Neural cell (in vitro differentiated cells): ENCODE measurements around the gene SBSN. TPM values are rescaled to one million over a fixed set of nuclear protein-coding genes. Genes with fewer than 3 reads are reported as not detected.

ENCODE experiments used
- H2AFZ ChIP-seq: fragments of 200-600, 300-800 bp; sonication (generic), shearing (Covaris generic); 2 replicates; pipeline ENCODE4 v1.6.0; 2014; ENCODE audit warnings: low read depth, mild to moderate bottlenecking, antibody characterized with exemption, low read length, moderate library complexity
- H3F3A ChIP-seq: fragments of 200-600 bp; shearing (Covaris generic); 2 replicates; pipeline ENCODE4 v1.6.1; 2016; ENCODE audit warnings: mild to moderate bottlenecking, moderate library complexity, mixed read lengths, antibody characterized with exemption, low read length; ENCODE audit not compliant: insufficient read depth, poor library complexity, severe bottlenecking
- H3K27ac ChIP-seq: fragments of 200-600, 300-800 bp; sonication (generic), shearing (Covaris generic); 2 replicates; pipeline ENCODE4 v1.5.1; 2014; ENCODE audit warnings: mild to moderate bottlenecking, low read length, moderate library complexity
- H3K27me3 ChIP-seq: fragments of 300-800, 200-600 bp; sonication (generic), shearing (Covaris generic); 2 replicates; pipeline ENCODE4 v1.6.0; 2014; ENCODE audit warnings: mild to moderate bottlenecking, low read depth, low read length, moderate library complexity; ENCODE audit not compliant: insufficient read depth
- H3K36me3 ChIP-seq: fragments of 300-800, 200-600 bp; sonication (generic), shearing (Covaris generic); 2 replicates; pipeline ENCODE4 v1.5.1; 2014; ENCODE audit warnings: mild to moderate bottlenecking, antibody characterized with exemption, low read length, moderate library complexity; ENCODE audit not compliant: insufficient read depth
- H3K4me2 ChIP-seq: fragments of 300-800, 200-600 bp; sonication (generic), shearing (Covaris generic); 2 replicates; pipeline ENCODE4 v1.6.0; 2014; ENCODE audit warnings: mild to moderate bottlenecking, low read length
- H3K4me3 ChIP-seq: fragments of 300-800, 200-600 bp; sonication (generic), shearing (Covaris generic); 2 replicates; pipeline ENCODE4 v1.5.1; 2014; ENCODE audit warnings: mild to moderate bottlenecking, low read length, moderate library complexity
- H3K79me2 ChIP-seq: fragments of 200-600 bp; shearing (Covaris generic); replicated peaks from 2 replicates; pipeline ENCODE4 v1.6.0; 2014; ENCODE audit warnings: mild to moderate bottlenecking, low read length, moderate library complexity; ENCODE audit not compliant: insufficient read depth
- H3K9ac ChIP-seq: fragments of 300-800, 200-600 bp; sonication (generic), shearing (Covaris generic); 2 replicates; pipeline ENCODE4 v1.6.1; 2016; ENCODE audit warnings: mild to moderate bottlenecking, low read length, mixed read lengths
- H3K9me2 ChIP-seq: fragments of 200-600 bp; shearing (Covaris generic); 2 replicates; pipeline ENCODE4 v1.6.1; 2016; ENCODE audit warnings: mild to moderate bottlenecking, low read length, mixed read lengths; ENCODE audit not compliant: insufficient read depth
- H3K9me3 ChIP-seq: fragments of 200-600, 300-800 bp; sonication (generic), shearing (Covaris generic); 2 replicates; pipeline ENCODE4 v1.6.1; 2016; ENCODE audit warnings: mild to moderate bottlenecking, mixed run types, low read length, moderate library complexity, mixed read lengths
- H4K20me1 ChIP-seq: fragments of 200-600 bp; shearing (Covaris generic); 2 replicates; pipeline ENCODE4 v1.6.1; 2016; ENCODE audit warnings: mild to moderate bottlenecking, mixed run types; ENCODE audit not compliant: insufficient read depth
- EP300 ChIP-seq: fragments of 450-650 bp; conservative IDR thresholded peaks from 2 replicates; pipeline ENCODE4 v1.6.1; 2014; ENCODE audit warnings: antibody characterized with exemption, mild to moderate bottlenecking, moderate library complexity; ENCODE audit not compliant: poor library complexity, severe bottlenecking
- EZH2 ChIP-seq: fragments of 200-600, 300-800 bp; shearing (Covaris generic), sonication (generic); IDR thresholded peaks from 2 replicates; pipeline ENCODE4 v1.6.1; 2014; ENCODE audit warnings: antibody characterized with exemption, low read length, borderline replicate concordance, mild to moderate bottlenecking; ENCODE audit not compliant: insufficient read depth, poor library complexity, severe bottlenecking
- MXI1 ChIP-seq: fragments of 450-650 bp; conservative IDR thresholded peaks from 2 replicates; pipeline ENCODE4 v1.6.1; 2014; ENCODE audit warnings: antibody characterized with exemption, mild to moderate bottlenecking; ENCODE audit not compliant: poor library complexity, severe bottlenecking
- POLR2AphosphoS5 ChIP-seq: IDR thresholded peaks from 2 replicates; pipeline ENCODE4 v1.6.1; 2012
- RAD21 ChIP-seq: fragments of 450-650 bp; conservative IDR thresholded peaks from 2 replicates; pipeline ENCODE4 v1.6.1; 2014; ENCODE audit warnings: antibody characterized with exemption, mild to moderate bottlenecking, moderate library complexity
- SMC3 ChIP-seq: fragments of 450-650 bp; conservative IDR thresholded peaks from 2 replicates; pipeline ENCODE4 v1.6.1; 2014; ENCODE audit warnings: antibody characterized with exemption, mild to moderate bottlenecking, moderate library complexity; ENCODE audit not compliant: poor library complexity
- TAF1 ChIP-seq: IDR thresholded peaks from 2 replicates; pipeline ENCODE4 v1.6.1; 2012; ENCODE audit warnings: low read depth
- polyA plus RNA-seq: library from polyadenylated mRNA; depleted of rRNA; stranded (reverse); fragments of >200 nt; gene quantifications from 2 replicates; pipeline ENCODE4 v1.2.3, GENCODE V29; 2014
- TF ChIP-seq, protein P1 (sequence below): IDR thresholded peaks from 2 replicates; pipeline ENCODE4 v1.6.1; 2012; ENCODE audit warnings: borderline replicate concordance
- TF ChIP-seq, protein P2 (sequence below): fragments of 450-650 bp; IDR thresholded peaks from 2 replicates; pipeline ENCODE4 v1.5.1; 2014; ENCODE audit warnings: antibody characterized with exemption, mild to moderate bottlenecking, moderate library complexity; ENCODE audit not compliant: poor library complexity, severe bottlenecking

The SBSN gene
- polyA plus RNA-seq, 1 donor from 2014 or later, result not detected

DNA sequence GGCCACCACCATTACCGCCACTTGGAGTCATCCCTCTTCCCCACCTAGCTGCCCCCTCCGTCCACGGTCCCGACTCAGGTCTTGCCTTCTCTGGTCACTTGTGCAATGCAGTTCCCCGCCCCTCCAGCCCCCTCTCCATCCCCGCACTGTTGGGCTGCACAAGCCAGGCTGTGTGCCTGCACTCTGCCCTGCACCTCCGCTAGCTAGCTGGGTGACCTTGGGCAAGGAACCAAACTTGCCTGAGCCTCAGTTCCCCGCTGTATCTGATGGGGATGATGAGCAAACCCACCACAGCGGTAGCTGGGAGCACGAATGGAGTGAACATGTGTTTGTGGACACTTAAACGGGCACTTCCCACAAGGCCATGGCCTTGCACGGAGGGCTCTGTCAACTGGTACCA, 11.7 kb upstream of the SBSN start:
- no peak overlapping the region for H3K27ac ChIP-seq
- peaks cover 4% of the 10 kb centered on the region for H3K79me2 ChIP-seq
- no peaks in the 10 kb centered on the region for H3K9me3 ChIP-seq
- no peak overlapping the region for H3K9ac ChIP-seq
- H3K4me3 ChIP-seq, result no peak overlapping the region
- no peaks in the 10 kb centered on the region for H3F3A ChIP-seq
- H3K4me2 ChIP-seq, result no peak overlapping the region
- H4K20me1 ChIP-seq, result no peaks in the 10 kb centered on the region
- TF ChIP-seq EZH2, result no peak
- TF ChIP-seq POLR2AphosphoS5, result no peak
- no peak for TF ChIP-seq RAD21
- no peak for TF ChIP-seq MXI1
- H3K9me2 ChIP-seq, result no peaks in the 10 kb centered on the region
- H2AFZ ChIP-seq, result no peak overlapping the region
- no peaks in the 10 kb centered on the region for H3K27me3 ChIP-seq
- no peaks in the 10 kb centered on the region for H3K36me3 ChIP-seq

DNA sequence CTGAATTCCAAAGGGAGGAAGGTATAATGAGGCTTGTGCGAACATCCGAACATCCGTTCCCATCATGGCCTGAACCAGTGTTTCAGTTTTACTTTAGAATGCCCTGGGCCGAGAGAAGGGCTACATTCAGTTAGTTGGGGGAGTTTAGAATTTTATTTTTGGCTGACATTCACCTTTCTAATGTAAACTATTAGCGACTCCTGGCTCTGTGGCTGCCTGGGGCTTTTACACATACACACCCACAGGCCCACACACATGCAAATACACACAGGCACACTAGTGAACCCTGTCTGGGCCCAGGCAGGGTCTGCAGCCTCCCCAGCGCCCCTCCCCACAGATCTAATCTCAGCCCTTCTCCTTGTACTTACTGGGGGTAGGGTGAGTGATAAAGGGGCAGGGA, 11.2 kb upstream of the SBSN start:
- TF ChIP-seq TAF1, result no peak
- no peak for TF ChIP-seq RAD21
- TF ChIP-seq, protein P1, sequence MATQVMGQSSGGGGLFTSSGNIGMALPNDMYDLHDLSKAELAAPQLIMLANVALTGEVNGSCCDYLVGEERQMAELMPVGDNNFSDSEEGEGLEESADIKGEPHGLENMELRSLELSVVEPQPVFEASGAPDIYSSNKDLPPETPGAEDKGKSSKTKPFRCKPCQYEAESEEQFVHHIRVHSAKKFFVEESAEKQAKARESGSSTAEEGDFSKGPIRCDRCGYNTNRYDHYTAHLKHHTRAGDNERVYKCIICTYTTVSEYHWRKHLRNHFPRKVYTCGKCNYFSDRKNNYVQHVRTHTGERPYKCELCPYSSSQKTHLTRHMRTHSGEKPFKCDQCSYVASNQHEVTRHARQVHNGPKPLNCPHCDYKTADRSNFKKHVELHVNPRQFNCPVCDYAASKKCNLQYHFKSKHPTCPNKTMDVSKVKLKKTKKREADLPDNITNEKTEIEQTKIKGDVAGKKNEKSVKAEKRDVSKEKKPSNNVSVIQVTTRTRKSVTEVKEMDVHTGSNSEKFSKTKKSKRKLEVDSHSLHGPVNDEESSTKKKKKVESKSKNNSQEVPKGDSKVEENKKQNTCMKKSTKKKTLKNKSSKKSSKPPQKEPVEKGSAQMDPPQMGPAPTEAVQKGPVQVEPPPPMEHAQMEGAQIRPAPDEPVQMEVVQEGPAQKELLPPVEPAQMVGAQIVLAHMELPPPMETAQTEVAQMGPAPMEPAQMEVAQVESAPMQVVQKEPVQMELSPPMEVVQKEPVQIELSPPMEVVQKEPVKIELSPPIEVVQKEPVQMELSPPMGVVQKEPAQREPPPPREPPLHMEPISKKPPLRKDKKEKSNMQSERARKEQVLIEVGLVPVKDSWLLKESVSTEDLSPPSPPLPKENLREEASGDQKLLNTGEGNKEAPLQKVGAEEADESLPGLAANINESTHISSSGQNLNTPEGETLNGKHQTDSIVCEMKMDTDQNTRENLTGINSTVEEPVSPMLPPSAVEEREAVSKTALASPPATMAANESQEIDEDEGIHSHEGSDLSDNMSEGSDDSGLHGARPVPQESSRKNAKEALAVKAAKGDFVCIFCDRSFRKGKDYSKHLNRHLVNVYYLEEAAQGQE, result no peak
- TF ChIP-seq, protein P2, sequence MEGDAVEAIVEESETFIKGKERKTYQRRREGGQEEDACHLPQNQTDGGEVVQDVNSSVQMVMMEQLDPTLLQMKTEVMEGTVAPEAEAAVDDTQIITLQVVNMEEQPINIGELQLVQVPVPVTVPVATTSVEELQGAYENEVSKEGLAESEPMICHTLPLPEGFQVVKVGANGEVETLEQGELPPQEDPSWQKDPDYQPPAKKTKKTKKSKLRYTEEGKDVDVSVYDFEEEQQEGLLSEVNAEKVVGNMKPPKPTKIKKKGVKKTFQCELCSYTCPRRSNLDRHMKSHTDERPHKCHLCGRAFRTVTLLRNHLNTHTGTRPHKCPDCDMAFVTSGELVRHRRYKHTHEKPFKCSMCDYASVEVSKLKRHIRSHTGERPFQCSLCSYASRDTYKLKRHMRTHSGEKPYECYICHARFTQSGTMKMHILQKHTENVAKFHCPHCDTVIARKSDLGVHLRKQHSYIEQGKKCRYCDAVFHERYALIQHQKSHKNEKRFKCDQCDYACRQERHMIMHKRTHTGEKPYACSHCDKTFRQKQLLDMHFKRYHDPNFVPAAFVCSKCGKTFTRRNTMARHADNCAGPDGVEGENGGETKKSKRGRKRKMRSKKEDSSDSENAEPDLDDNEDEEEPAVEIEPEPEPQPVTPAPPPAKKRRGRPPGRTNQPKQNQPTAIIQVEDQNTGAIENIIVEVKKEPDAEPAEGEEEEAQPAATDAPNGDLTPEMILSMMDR, result no peak
- no peak for TF ChIP-seq MXI1
- TF ChIP-seq EZH2, result no peak
- no peak for TF ChIP-seq POLR2AphosphoS5
- no peak for TF ChIP-seq SMC3
- TF ChIP-seq EP300, result no peak
- H3K9me3 ChIP-seq, result no peaks in the 10 kb centered on the region
- H3K9ac ChIP-seq, result no peak overlapping the region

More for the DNA sequence above, 11.2 kb upstream of the SBSN start:
- no peaks in the 10 kb centered on the region for H3K79me2 ChIP-seq
- H3K27me3 ChIP-seq, result no peaks in the 10 kb centered on the region
- no peak overlapping the region for H3K27ac ChIP-seq
- no peaks in the 10 kb centered on the region for H3F3A ChIP-seq
- no peak overlapping the region for H3K4me2 ChIP-seq
- no peaks in the 10 kb centered on the region for H4K20me1 ChIP-seq
- no peaks in the 10 kb centered on the region for H3K36me3 ChIP-seq
- H2AFZ ChIP-seq, result no peak overlapping the region
- no peaks in the 10 kb centered on the region for H3K9me2 ChIP-seq
- H3K4me3 ChIP-seq, result no peak overlapping the region
